ENCODE data around the gene SPEN. TPM values are rescaled to one million over a fixed set of nuclear protein-coding genes. Genes with fewer than 3 reads are reported as not detected.

The SPEN gene
- total and polyA plus RNA-seq, 2 of the 13 experiments (the other 11 are each of a cell fraction or from before 2014, with no cell fraction given) = 4.8 to 14.0 TPM

- TF ChIP-seq ZNF710 (CRISPR knock-in tag; IDR thresholded peaks at IDR 0.05; ENCODE audit: borderline replicate concordance) = peak; percentile 56; the same call in 1 of the 2 replicates
- TF ChIP-seq TCF12 (IDR thresholded peaks at IDR 0.05) = no peak
- peak; percentile 91 for TF ChIP-seq TCF12 (CRISPR knock-in tag; IDR thresholded peaks at IDR 0.05)
- TF ChIP-seq ZNF451 (CRISPR knock-in tag; IDR thresholded peaks at IDR 0.05) = no peak
- peak; percentile 71; the same call in 1 of the 2 replicates for TF ChIP-seq SOX5 (CRISPR knock-in tag; IDR thresholded peaks at IDR 0.05; ENCODE audit: borderline replicate concordance)
- peak; percentile 59; the same call in 1 of the 2 replicates for TF ChIP-seq CREM (IDR thresholded peaks at IDR 0.05)
- no peak for TF ChIP-seq CREM (CRISPR knock-in tag; IDR thresholded peaks at IDR 0.05)
- no peak for TF ChIP-seq PAF1 (CRISPR knock-in tag; IDR thresholded peaks at IDR 0.05)
- TF ChIP-seq MEIS2 (CRISPR knock-in tag; IDR thresholded peaks at IDR 0.05) = 0 out of 2 replicates have a peak, but pooled peaks have one; percentile 44
- peak; percentile 81 for TF ChIP-seq ZBTB7B (CRISPR knock-in tag; IDR thresholded peaks at IDR 0.05)
- 0 out of 2 replicates have a peak, but pooled peaks have one; percentile 9 for TF ChIP-seq ZFP82 (CRISPR knock-in tag; IDR thresholded peaks at IDR 0.05; ENCODE audit: borderline replicate concordance)
- TF ChIP-seq, protein P1, sequence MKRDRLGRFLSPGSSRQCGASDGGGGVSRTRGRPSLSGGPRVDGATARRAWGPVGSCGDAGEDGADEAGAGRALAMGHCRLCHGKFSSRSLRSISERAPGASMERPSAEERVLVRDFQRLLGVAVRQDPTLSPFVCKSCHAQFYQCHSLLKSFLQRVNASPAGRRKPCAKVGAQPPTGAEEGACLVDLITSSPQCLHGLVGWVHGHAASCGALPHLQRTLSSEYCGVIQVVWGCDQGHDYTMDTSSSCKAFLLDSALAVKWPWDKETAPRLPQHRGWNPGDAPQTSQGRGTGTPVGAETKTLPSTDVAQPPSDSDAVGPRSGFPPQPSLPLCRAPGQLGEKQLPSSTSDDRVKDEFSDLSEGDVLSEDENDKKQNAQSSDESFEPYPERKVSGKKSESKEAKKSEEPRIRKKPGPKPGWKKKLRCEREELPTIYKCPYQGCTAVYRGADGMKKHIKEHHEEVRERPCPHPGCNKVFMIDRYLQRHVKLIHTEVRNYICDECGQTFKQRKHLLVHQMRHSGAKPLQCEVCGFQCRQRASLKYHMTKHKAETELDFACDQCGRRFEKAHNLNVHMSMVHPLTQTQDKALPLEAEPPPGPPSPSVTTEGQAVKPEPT (CRISPR knock-in tag; IDR thresholded peaks at IDR 0.05; ENCODE audit: low read depth) = no peak
- TF ChIP-seq, protein P2, sequence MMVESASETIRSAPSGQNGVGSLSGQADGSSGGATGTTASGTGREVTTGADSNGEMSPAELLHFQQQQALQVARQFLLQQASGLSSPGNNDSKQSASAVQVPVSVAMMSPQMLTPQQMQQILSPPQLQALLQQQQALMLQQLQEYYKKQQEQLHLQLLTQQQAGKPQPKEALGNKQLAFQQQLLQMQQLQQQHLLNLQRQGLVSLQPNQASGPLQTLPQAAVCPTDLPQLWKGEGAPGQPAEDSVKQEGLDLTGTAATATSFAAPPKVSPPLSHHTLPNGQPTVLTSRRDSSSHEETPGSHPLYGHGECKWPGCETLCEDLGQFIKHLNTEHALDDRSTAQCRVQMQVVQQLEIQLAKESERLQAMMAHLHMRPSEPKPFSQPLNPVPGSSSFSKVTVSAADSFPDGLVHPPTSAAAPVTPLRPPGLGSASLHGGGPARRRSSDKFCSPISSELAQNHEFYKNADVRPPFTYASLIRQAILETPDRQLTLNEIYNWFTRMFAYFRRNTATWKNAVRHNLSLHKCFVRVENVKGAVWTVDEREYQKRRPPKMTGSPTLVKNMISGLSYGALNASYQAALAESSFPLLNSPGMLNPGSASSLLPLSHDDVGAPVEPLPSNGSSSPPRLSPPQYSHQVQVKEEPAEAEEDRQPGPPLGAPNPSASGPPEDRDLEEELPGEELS (CRISPR knock-in tag; IDR thresholded peaks at IDR 0.05) = peak; percentile 49; the same call in 1 of the 2 replicates
- peak; percentile 59 for TF ChIP-seq ZNF501 (CRISPR knock-in tag; IDR thresholded peaks at IDR 0.05)
- TF ChIP-seq REXO4 (CRISPR knock-in tag; IDR thresholded peaks at IDR 0.05; ENCODE audit: borderline replicate concordance) = no peak
- no peak for TF ChIP-seq ZNF329 (CRISPR knock-in tag; IDR thresholded peaks at IDR 0.05; ENCODE audit: low read depth)
- TF ChIP-seq PAXIP1 (CRISPR knock-in tag; conservative IDR thresholded peaks at IDR 0.05) = peak; percentile 93
- TF ChIP-seq POLR2A (IDR thresholded peaks at IDR 0.05; ENCODE audit: insufficient read depth in 1 of 2, low read depth in 2 of 2, low read length in 2 of 2) = peak in 1 of 2 experiments; percentile 66; a peak in 2 of 4 replicates
- peak; percentile 93 for TF ChIP-seq MED1 (CRISPR knock-in tag; IDR thresholded peaks at IDR 0.05)
- no peak for TF ChIP-seq SMARCE1 (IDR thresholded peaks at IDR 0.05; ENCODE audit: borderline replicate concordance)
- TF ChIP-seq ZNF160 (CRISPR knock-in tag; IDR thresholded peaks at IDR 0.05) = peak; percentile 35; the same call in 1 of the 2 replicates
These were observed 45.1 kb upstream of the SPEN start (continued) for GRCh38 chr1:15802234-15802965.
